SK-N-SH treated with all-trans-retinoic acid at 6 μM for 48 hours (cell line): ENCODE results near the gene OGDHL.

Experiments used
- ATAC-seq: fragments of 200-7000 bp; cut with Tn5 transposase; 3 replicates; pipeline ENCODE4 v1.9.1; 2020; ENCODE audit warnings: mild to moderate bottlenecking, moderate library complexity
- ARNTL ChIP-seq: fragments of 450-650 bp; formaldehyde crosslinking; IDR thresholded peaks from 2 replicates; pipeline ENCODE4 v1.5.0; 2020; ENCODE audit warnings: low read depth, mild to moderate bottlenecking, moderate library complexity, borderline replicate concordance
- BACH2 ChIP-seq: fragments of 250-450 bp; sonication (Bioruptor Pico); IDR thresholded peaks from 2 replicates; pipeline ENCODE4 v1.9.0; 2021; ENCODE audit warnings: mild to moderate bottlenecking, borderline replicate concordance
- CREB5 ChIP-seq: fragments of 250-450 bp; sonication (Bioruptor Pico); IDR thresholded peaks from 2 replicates; pipeline ENCODE4 v1.5.1; 2020; ENCODE audit warnings: low read depth, mild to moderate bottlenecking, moderate library complexity
- CSDC2 ChIP-seq: fragments of 250-450 bp; sonication (Bioruptor Pico); IDR thresholded peaks from 2 replicates; pipeline ENCODE4 v1.5.0; 2020; ENCODE audit warnings: mild to moderate bottlenecking, moderate library complexity
- CSRNP3 ChIP-seq: fragments of 250-450 bp; sonication (Bioruptor Pico); IDR thresholded peaks from 2 replicates; pipeline ENCODE4 v1.5.1; 2021; ENCODE audit warnings: mild to moderate bottlenecking, moderate library complexity
- ESRRG ChIP-seq: fragments of 250-450 bp; sonication (Bioruptor Pico); IDR thresholded peaks from 2 replicates; pipeline ENCODE4 v1.6.1; 2021; ENCODE audit warnings: mild to moderate bottlenecking
- ISL1 ChIP-seq: fragments of 250-450 bp; sonication (Bioruptor Pico); IDR thresholded peaks from 2 replicates; pipeline ENCODE4 v2.1.2; 2022; ENCODE audit warnings: mild to moderate bottlenecking, moderate library complexity
- OSR1 ChIP-seq: fragments of 250-450 bp; sonication (Bioruptor Pico); IDR thresholded peaks from 2 replicates; pipeline ENCODE4 v1.8.0; 2022; ENCODE audit warnings: moderate library complexity, mild to moderate bottlenecking, inconsistent platforms
- PATZ1 ChIP-seq: fragments of 250-450 bp; sonication (Bioruptor Pico); IDR thresholded peaks from 2 replicates; pipeline ENCODE4 v1.8.0; 2020; ENCODE audit warnings: mild to moderate bottlenecking, moderate library complexity, borderline replicate concordance
- POU6F1 ChIP-seq: fragments of 250-450 bp; sonication (Bioruptor Pico); IDR thresholded peaks from 2 replicates; pipeline ENCODE4 v1.8.0; 2021; ENCODE audit warnings: low read depth, mild to moderate bottlenecking, moderate library complexity, borderline replicate concordance
- PPARA ChIP-seq: fragments of 250-450 bp; sonication (Bioruptor Pico); IDR thresholded peaks from 2 replicates; pipeline ENCODE4 v1.5.0; 2020; ENCODE audit warnings: mild to moderate bottlenecking, borderline replicate concordance
- RARB ChIP-seq: fragments of 250-450 bp; sonication (Bioruptor Pico); IDR thresholded peaks from 2 replicates; pipeline ENCODE4 v1.8.0; 2021; ENCODE audit warnings: mild to moderate bottlenecking, moderate library complexity
- TOX ChIP-seq: fragments of 250-450 bp; sonication (Bioruptor Pico); IDR thresholded peaks from 2 replicates; pipeline ENCODE4 v1.8.0; 2021; ENCODE audit warnings: mild to moderate bottlenecking, moderate library complexity, borderline replicate concordance
- TSHZ2 ChIP-seq: fragments of 250-450 bp; sonication (Bioruptor Pico); IDR thresholded peaks from 2 replicates; pipeline ENCODE4 v1.5.0; 2020; ENCODE audit warnings: mild to moderate bottlenecking, moderate library complexity
- ZC3H10 ChIP-seq: fragments of 250-450 bp; sonication (Bioruptor Pico); IDR thresholded peaks from 2 replicates; pipeline ENCODE4 v1.5.1; 2021; ENCODE audit warnings: mild to moderate bottlenecking, moderate library complexity
- ZFP3 ChIP-seq: fragments of 250-450 bp; sonication (Bioruptor Pico); IDR thresholded peaks from 2 replicates; pipeline ENCODE4 v1.5.0; 2020; ENCODE audit warnings: mild to moderate bottlenecking, moderate library complexity
- ZFP30 ChIP-seq: fragments of 450-650 bp; formaldehyde crosslinking; IDR thresholded peaks from 2 replicates; pipeline ENCODE4 v1.5.0; 2022; ENCODE audit warnings: mild to moderate bottlenecking, moderate library complexity
- ZNF565 ChIP-seq: fragments of 450-650 bp; formaldehyde crosslinking; conservative IDR thresholded peaks from 2 replicates; pipeline ENCODE4 v1.5.0; 2020; ENCODE audit warnings: low read depth, mild to moderate bottlenecking, moderate library complexity
- ZNF70 ChIP-seq: fragments of 450-650 bp; formaldehyde crosslinking; IDR thresholded peaks from 2 replicates; pipeline ENCODE4 v1.5.0; 2020; ENCODE audit warnings: mild to moderate bottlenecking, moderate library complexity
- ZNF8 ChIP-seq: fragments of 450-650 bp; formaldehyde crosslinking; IDR thresholded peaks from 2 replicates; pipeline ENCODE4 v1.5.0; 2020; ENCODE audit warnings: mild to moderate bottlenecking, moderate library complexity

Gene OGDHL

GRCh38 chr10:49761201-49761788 lies 828 bp downstream of the OGDHL start:
- peak; percentile 5; the same call in 2 of the 3 replicates for ATAC-seq
- TF ChIP-seq CSDC2 (CRISPR knock-in tag), result no peak
- no peak for TF ChIP-seq OSR1 (CRISPR knock-in tag)
- TF ChIP-seq ZNF8 (CRISPR knock-in tag), result no peak
- no peak for TF ChIP-seq ZNF565
- TF ChIP-seq PATZ1 (CRISPR knock-in tag), result no peak
- TF ChIP-seq ARNTL (CRISPR knock-in tag), result no peak
- TF ChIP-seq ZFP30 (CRISPR knock-in tag), result no peak
- TF ChIP-seq CREB5 (CRISPR knock-in tag), result no peak
- no peak for TF ChIP-seq ZNF70 (CRISPR knock-in tag)
- no peak for TF ChIP-seq TSHZ2 (CRISPR knock-in tag)
- no peak for TF ChIP-seq TOX
- TF ChIP-seq RARB, result no peak
- TF ChIP-seq CSRNP3 (CRISPR knock-in tag), result no peak

- TF ChIP-seq POU6F1 (CRISPR knock-in tag) (no peak), ZNF565 (no peak), ZNF8 (CRISPR knock-in tag) (no peak), ZFP3 (CRISPR knock-in tag) (no peak), ESRRG (CRISPR knock-in tag) (no peak), BACH2 (CRISPR knock-in tag) (no peak), CREB5 (CRISPR knock-in tag) (no peak), PPARA (no peak), ISL1 (no peak), TSHZ2 (CRISPR knock-in tag) (no peak), CSDC2 (CRISPR knock-in tag) (no peak), CSRNP3 (CRISPR knock-in tag) (no peak), PATZ1 (CRISPR knock-in tag) (no peak), ZC3H10 (CRISPR knock-in tag) (no peak), TOX (no peak)
- ATAC-seq, result no peak; the same call in 2 of the 3 replicates
These were observed 1.3 kb downstream of the OGDHL start for GRCh38 chr10:49760789-49761188.
